ENCODE measurements around the gene FOXN3.
A peak's percentile ranks its signal among the peaks of the same experiment; 100 is the strongest.
"Not testable (repeated sequence)": the region's sequence is repeated elsewhere in the genome, so short reads cannot be mapped to it uniquely, and the experiment has no call there.

The FOXN3 gene

DNA sequence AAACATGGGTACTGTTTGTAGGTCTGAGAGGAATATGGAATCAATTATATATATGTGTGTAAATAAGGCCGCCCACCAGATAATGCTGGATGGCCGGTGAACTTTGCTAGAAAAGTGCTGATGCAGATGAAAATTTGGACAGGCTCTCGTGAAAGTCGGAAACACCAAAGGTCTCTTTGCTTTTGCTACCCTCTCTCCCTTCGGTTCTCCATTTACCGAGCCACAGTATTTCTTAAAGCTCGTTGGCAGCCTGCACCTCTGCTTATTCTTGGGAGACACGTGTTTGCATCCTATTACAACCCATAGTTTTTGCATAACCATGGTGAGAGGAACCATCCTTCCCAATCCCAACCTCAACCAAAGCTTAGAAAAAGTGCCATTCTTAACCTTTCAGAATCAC is 109.6 kb downstream of the FOXN3 start:
- no peak for TF ChIP-seq TAF1 (IDR thresholded peaks at IDR 0.05; ENCODE audit: borderline replicate concordance, low read depth, low read length)
- no peak for TF ChIP-seq POLR2AphosphoS5 (IDR thresholded peaks at IDR 0.05; ENCODE audit: low read depth, low read length)
- no peak for TF ChIP-seq POLR2A (IDR thresholded peaks at IDR 0.05; ENCODE audit: low read depth, low read length)
- FAIRE-seq (peak; percentile 95), DNase-seq (ENCODE audit: insufficient read length) (no peak)

DNA sequence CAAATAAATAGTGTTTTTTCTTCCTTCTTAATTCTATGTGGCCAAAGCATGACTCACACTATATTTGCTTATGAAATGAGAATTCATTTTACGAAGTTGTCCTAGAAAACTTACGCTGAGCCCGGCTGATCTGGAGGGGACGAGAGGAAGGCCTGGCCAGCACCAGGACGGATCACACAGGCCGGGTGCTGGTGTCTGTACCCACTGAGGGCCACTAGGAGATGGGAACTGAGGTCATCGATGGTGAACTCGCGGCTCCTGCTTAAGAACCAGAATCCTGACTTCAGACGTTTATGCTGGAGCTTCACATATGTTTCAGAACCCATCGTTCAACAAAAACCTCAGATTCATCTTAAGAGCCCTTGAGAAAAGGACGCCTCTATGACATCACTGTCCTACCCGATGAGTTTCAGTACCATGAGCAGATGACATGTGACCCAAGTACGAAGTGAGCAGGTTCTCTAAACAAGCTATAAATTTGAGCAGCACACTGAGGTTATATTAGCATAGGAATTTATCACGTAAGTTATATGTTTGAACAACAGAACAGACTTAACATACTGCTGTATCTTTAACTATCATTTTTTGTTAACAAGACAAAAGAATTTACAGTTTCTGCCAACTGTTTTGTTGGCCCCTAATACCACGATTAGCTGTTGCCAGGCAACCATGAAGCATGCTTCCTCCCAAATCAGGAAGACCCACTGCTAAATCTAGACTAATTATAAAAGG is 111.9 kb downstream of the FOXN3 start:
- FAIRE-seq: peak; percentile 90
- TF ChIP-seq POLR2AphosphoS5 (IDR thresholded peaks at IDR 0.05; ENCODE audit: low read depth, low read length) (no peak), POLR2A (IDR thresholded peaks at IDR 0.05; ENCODE audit: low read depth, low read length) (no peak; the same call in none of the 2 replicates), TAF1 (IDR thresholded peaks at IDR 0.05; ENCODE audit: borderline replicate concordance, low read depth, low read length) (no peak)
- no peak for DNase-seq (ENCODE audit: insufficient read length)

DNA sequence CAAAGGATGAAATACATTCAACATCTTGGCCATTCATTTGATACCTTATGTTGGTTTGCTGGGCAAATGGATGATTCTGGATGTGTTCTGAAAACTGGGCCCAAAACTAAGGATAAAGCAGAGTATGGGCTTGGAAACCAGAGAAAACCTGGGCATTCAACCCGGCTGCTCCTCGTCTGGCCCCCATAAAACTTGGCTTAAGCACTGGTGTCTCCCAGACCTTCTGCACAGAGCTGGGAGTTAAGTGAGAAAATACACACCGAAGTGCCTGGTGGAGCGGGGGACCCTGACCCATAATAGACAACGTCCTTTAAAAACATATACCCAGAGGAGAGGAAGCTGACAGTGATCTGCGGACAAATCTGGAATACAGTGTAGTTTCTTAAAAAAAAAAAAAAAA is 112.5 kb downstream of the FOXN3 start:
- DNase-seq (ENCODE audit: insufficient read length) (no peak), FAIRE-seq (no peak)
- no peak for TF ChIP-seq TAF1 (IDR thresholded peaks at IDR 0.05; ENCODE audit: borderline replicate concordance, low read depth, low read length)
- no peak for TF ChIP-seq POLR2A (IDR thresholded peaks at IDR 0.05; ENCODE audit: low read depth, low read length)
- TF ChIP-seq POLR2AphosphoS5 (IDR thresholded peaks at IDR 0.05; ENCODE audit: low read depth, low read length): no peak

DNA sequence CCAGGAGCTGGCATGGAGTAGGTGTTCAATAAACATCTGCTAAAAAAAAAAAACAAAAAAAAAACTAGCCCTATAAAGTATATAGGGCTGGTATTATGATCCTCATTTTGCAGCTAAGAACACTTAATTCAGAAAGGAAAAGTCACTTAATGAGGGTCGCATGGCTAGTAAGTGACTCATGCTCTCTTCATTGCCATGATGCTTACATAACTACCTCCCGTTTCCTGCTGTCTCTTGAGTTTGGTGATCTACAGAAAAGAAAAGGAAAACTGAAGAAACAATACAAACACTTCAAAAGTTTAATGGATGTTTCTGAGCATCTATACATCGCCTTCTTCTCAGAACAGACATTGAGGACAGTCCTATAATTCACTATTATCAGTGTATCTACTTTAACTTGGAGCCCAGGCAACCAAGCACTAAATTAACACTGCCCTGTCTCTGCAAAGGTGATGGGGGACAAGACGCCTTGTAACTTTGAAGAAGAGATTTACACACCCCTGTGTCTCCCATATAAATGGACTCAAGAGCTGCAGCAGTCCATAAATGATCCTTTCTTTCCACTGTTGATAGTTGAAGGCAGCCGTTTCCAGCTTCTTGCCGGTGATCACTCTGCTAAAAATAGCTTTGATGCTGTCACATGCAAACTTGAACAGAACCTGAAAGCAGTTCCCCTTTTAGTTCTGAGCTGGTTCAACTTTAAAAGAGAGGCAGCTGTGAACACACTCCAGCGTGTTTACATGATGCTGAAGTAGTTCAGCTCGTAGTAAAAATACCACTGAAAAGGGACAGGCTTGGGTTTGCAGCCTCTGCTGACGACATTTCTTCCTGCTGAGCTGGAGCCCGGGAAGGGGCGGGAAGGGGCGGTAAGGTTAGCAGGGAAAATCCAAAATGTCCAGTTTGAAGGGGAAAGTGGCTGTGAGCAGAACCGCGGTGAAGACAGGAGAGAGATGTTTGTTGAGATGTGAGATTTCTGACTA is 113.3 kb downstream of the FOXN3 start:
- peak; percentile 88 for FAIRE-seq
- no peak for TF ChIP-seq TAF1 (IDR thresholded peaks at IDR 0.05; ENCODE audit: borderline replicate concordance, low read depth, low read length)
- TF ChIP-seq POLR2A (IDR thresholded peaks at IDR 0.05; ENCODE audit: low read depth, low read length): peak; percentile 66
- peak; percentile 63; the same call in 1 of the 2 replicates for TF ChIP-seq POLR2AphosphoS5 (IDR thresholded peaks at IDR 0.05; ENCODE audit: low read depth, low read length)
- no peak for DNase-seq (ENCODE audit: insufficient read length)

DNA sequence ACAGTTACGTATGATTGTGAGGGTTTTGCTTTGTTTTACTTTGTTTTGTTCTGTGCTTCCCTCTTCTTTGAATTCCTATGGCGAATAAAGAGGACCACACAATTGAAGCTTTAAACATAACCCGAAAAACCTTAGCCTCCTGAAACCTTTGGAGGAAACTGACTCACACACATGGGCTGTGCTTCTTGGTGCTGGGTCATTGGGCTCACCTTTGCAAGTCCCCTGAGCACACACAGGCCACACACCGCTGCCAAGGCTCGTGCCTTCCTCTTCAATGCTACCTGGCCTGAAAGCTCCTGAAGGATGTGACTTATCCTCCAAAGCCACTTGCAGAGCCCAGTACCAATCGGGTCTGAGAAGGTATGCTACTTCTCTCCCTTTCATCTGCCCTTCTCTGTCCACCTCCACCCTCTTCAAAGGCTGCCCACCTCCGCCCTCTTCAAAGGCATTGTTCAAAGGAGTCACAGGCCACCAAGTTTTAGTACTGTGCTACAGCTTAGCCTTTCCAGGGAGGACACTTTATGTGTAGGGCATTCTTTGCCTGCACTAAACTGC is 114.6 kb downstream of the FOXN3 start:
- DNase-seq (ENCODE audit: insufficient read length) (no peak), FAIRE-seq (peak; percentile 50)
- TF ChIP-seq TAF1 (IDR thresholded peaks at IDR 0.05; ENCODE audit: borderline replicate concordance, low read depth, low read length) (no peak), POLR2AphosphoS5 (IDR thresholded peaks at IDR 0.05; ENCODE audit: low read depth, low read length) (no peak)

DNA sequence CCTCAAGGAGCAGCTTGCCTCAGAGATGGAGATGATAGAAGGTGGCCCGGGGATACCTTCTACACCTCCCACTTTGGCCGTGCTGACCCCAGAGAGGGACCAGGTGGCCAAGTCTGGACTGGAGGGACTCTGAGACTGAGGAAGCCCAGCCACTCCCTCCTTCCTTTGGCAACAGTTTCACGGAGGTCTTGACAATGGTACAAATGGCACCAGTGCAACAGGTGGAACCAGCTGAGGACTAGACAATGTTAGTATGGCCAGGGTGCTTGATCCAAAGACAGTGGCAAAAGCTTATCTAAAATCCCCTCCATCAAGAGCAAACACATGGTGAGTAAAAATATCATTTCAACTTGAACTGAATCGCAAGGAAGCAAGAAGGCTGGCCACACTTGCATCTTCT is 117.4 kb downstream of the FOXN3 start:
- FAIRE-seq (no peak), DNase-seq (ENCODE audit: insufficient read length) (no peak)
- no peak for TF ChIP-seq POLR2A (IDR thresholded peaks at IDR 0.05; ENCODE audit: low read depth, low read length)
- TF ChIP-seq POLR2AphosphoS5 (IDR thresholded peaks at IDR 0.05; ENCODE audit: low read depth, low read length): no peak
- no peak for TF ChIP-seq TAF1 (IDR thresholded peaks at IDR 0.05; ENCODE audit: borderline replicate concordance, low read depth, low read length)

DNA sequence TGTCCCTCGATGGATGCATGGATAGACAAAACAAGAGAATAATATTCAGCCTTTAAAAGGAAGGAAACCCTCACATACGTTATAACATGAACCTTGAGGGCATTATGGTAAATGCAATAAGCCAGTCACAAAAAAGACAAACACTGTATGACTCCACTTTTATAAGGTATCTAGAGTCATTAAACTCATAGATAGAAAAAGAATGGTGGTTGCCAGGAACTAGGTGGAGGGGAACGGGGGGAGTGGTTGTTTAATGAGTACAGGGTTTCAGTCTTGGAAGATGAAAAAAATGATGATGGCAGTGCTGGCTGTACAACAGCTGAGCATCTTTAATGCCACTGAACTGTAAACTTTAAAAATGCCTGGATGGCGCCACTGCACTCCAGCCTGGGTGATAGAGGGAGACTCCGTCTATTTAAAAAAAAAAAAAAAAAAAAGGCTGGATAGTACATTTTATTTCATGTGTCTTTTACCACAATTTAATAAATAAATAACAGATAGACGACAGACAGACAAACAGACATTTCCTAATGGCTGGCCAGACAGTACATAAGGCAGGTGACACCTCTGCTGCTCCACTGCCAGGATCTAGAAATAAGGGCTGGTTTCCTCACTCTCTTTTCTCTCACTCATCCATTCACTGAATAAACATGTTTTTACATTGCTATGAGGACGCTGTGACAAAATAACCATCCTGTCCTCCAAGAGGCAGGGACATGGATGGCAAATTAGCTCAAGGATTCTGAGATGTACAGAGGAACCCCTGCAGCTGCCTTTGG is 118.8 kb downstream of the FOXN3 start:
- no peak for DNase-seq (ENCODE audit: insufficient read length)
- TF ChIP-seq TAF1 (IDR thresholded peaks at IDR 0.05; ENCODE audit: borderline replicate concordance, low read depth, low read length): no peak
- no peak for TF ChIP-seq POLR2A (IDR thresholded peaks at IDR 0.05; ENCODE audit: low read depth, low read length)
- no peak for TF ChIP-seq POLR2AphosphoS5 (IDR thresholded peaks at IDR 0.05; ENCODE audit: low read depth, low read length)

DNA sequence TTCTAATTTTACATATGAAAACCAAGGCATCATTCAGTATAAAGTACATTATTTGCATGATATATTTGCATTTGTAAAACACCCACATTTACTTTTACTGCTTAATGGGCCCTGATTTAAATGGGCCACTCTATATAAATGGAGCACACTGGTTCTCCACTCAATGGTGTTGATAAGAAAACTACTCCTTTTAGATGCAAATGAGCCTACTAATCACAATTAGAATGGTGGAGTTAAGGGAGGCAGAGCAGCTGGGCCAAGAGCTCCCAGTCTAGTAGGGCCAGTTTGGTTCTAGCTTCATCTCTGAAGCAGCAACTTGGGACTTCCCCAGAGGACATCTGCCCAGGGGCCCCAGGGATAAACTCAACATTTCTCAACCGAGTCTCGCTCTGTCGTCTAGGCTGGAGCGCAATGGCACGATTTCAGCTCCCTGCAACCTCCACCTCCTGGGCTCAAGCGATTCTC is 120.7 kb downstream of the FOXN3 start:
- no peak for FAIRE-seq
- TF ChIP-seq TAF1 (IDR thresholded peaks at IDR 0.05; ENCODE audit: borderline replicate concordance, low read depth, low read length) (no peak), POLR2A (IDR thresholded peaks at IDR 0.05; ENCODE audit: low read depth, low read length) (no peak)
- DNase-seq (ENCODE audit: insufficient read length): no peak

More for the DNA sequence above, 118.8 kb downstream of the FOXN3 start:
- FAIRE-seq: no peak

DNA sequence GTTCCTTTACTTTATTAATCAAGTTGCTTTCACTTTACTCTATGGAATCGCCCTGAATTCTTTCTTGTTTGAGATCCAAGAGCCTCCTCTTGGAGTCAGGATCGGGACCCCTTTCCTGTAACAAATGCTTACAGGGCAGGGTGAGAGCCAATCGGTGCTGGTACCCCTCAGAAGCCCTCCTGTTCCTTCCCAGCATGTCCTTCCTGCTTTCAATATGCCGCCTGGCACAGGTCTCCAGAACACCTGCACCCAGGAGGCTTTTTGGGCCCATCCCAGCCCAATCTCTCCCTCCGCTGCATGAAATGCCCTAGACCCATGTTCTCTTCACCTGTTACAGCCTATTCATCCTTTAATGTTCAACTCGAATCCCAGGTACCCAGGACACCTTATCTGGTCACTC is 122.2 kb downstream of the FOXN3 start:
- FAIRE-seq: no peak
- no peak for DNase-seq (ENCODE audit: insufficient read length)
- TF ChIP-seq POLR2AphosphoS5 (IDR thresholded peaks at IDR 0.05; ENCODE audit: low read depth, low read length) (no peak), POLR2A (IDR thresholded peaks at IDR 0.05; ENCODE audit: low read depth, low read length) (no peak), TAF1 (IDR thresholded peaks at IDR 0.05; ENCODE audit: borderline replicate concordance, low read depth, low read length) (no peak)

DNA sequence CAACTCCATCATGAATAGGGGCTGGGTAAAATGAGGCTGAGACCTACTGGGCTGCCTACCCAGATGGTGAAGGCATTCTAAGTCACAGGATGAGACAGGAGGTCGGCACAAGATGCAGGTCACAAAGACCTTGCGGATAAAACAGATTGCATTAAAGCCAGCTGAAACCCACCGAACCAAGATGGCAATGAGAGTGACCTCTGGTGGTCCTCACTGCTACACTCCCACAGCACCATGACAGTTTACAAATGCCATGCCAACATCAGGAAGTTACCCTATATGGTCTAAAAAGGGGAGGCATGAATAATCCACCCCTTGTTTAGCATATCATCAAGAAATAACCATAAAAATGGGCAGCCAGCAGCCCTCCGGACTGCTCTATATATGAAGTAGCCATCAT is 122.6 kb downstream of the FOXN3 start:
- not testable (repeated sequence) for FAIRE-seq; DNase-seq (ENCODE audit: insufficient read length)

DNA sequence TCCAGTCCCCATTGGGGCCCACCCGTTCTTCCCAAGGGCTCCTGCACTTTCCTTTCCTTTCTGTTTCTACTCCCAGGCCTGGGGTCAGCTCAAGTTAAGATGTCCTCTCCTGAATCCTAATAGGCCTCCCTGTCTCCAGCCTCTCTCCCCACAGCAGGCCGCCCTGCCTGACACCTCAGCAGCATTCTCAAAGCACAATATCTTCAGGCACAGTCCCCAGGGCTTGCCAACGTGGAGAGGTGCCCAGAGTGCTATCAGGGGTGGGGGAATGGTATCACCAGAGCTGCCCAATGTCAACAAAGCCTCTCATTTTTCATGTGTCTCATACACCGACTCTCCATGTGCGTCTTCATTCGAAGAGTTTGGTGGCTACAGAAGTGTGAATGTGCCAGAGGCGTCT is 123.0 kb downstream of the FOXN3 start:
- DNase-seq (ENCODE audit: insufficient read length): no peak
- FAIRE-seq: no peak
- TF ChIP-seq POLR2AphosphoS5 (IDR thresholded peaks at IDR 0.05; ENCODE audit: low read depth, low read length) (no peak), POLR2A (IDR thresholded peaks at IDR 0.05; ENCODE audit: low read depth, low read length) (no peak)

All from GM12892 (cell line).